ENCODE measurements around the gene FRMPD4. TPM values are rescaled to one million over a fixed set of nuclear protein-coding genes. Genes with fewer than 3 reads are reported as not detected.

Gene FRMPD4
- total RNA-seq, 3 donors from 2014 or later (not counting 1 experiment from before 2014, with no cell fraction given), result not detected

DNA sequence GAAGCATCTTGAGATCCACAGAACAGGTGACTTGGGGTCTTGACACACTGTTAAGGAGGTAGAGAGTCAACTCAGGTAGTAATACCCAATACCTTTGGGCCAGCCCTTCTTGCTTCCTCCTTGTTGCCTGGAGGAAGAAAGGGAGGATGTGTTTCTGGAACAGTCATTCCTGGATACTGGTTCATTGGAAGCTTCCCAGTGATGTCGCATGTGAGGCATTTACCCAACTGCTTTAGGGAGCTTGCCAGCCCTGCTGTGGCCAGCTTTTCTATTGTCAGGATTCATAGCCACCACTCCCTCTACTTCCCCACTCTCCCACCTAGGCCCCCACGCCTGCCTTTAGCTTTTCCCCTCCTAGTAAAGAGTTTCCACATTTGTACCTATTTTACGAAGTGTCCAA, 342.7 kb downstream of the FRMPD4 start:
- no peak overlapping the region for H3K4me3 Mint-ChIP-seq
- H3K4me1 Mint-ChIP-seq, result no peaks in the 10 kb centered on the region
- peaks cover 3% of the 10 kb centered on the region in 2 donors for H3K9me3 Mint-ChIP-seq
- no peak for TF ChIP-seq CTCF (IDR thresholded peaks at IDR 0.05)
- no peak overlapping the region for H3K4me3 ChIP-seq (ENCODE audit: low read length)
- no peaks in the 10 kb centered on the region for H3K4me1 ChIP-seq (ENCODE audit: control insufficient read depth, insufficient read depth, low read length)
- DNase-seq (no peak), ATAC-seq (no peak)
- no peaks in the 10 kb centered on the region for H3K36me3 Mint-ChIP-seq
- intact Hi-C loops (cut with micrococcal nuclease), result no loop called here
- WGBS (ENCODE audit: insufficient coverage), result 55% methylated on average over 2 of the region's 3 CpGs
- H3K27me3 Mint-ChIP-seq (ENCODE audit: low read depth in 2 of 2), result no peaks in the 10 kb centered on the region
- H3K36me3 ChIP-seq (ENCODE audit: control insufficient read depth, insufficient read depth, low read length), result no peaks in the 10 kb centered on the region
- H3K27ac ChIP-seq (ENCODE audit: low read length), result no peak overlapping the region
- H3K27me3 ChIP-seq (ENCODE audit: control insufficient read depth, insufficient read depth, low read length), result no peaks in the 10 kb centered on the region
- no peaks in the 10 kb centered on the region for H3K9me3 ChIP-seq (ENCODE audit: control insufficient read depth, insufficient read depth, low read length)
- H3K27ac Mint-ChIP-seq, result no peak overlapping the region

DNA sequence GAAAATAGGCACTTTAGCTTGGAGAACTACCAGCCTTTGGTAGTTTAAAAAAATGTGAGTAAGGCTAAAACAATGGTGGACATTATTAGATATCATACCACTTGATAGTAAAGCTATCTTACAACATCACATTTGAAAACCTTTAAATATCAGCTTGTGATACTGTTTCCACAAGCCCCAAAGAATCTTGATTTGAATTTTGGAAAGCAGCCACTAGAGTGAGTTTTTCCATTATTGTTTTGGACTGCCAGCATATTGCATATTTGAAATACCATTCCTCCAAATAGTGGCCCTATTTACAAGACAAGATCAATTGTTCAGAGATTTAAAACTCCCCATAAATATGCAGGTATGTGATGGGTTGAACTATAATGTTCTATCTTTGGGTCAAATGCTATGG, 349.9 kb downstream of the FRMPD4 start:
- Histone ChIP-seq H3K27me3 (ENCODE audit: control insufficient read depth, insufficient read depth, low read length) (no peaks in the 10 kb centered on the region), H3K4me3 (ENCODE audit: low read length) (no peak overlapping the region), H3K27ac (ENCODE audit: low read length) (no peak overlapping the region), H3K4me1 (ENCODE audit: control insufficient read depth, insufficient read depth, low read length) (no peaks in the 10 kb centered on the region), H3K9me3 (ENCODE audit: control insufficient read depth, insufficient read depth, low read length) (no peaks in the 10 kb centered on the region), H3K36me3 (ENCODE audit: control insufficient read depth, insufficient read depth, low read length) (no peaks in the 10 kb centered on the region)
- H3K27me3 Mint-ChIP-seq (ENCODE audit: low read depth in 2 of 2), result no peaks in the 10 kb centered on the region
- DNase-seq (no peak), ATAC-seq (no peak)
- H3K4me1 Mint-ChIP-seq, result no peaks in the 10 kb centered on the region
- no peak for TF ChIP-seq CTCF (IDR thresholded peaks at IDR 0.05)
- intact Hi-C loops (cut with micrococcal nuclease), result no loop called here
- H3K4me3 Mint-ChIP-seq, result no peak overlapping the region
- H3K36me3 Mint-ChIP-seq, result no peaks in the 10 kb centered on the region
- no peaks in the 10 kb centered on the region for H3K9me3 Mint-ChIP-seq
- no peak overlapping the region for H3K27ac Mint-ChIP-seq

DNA sequence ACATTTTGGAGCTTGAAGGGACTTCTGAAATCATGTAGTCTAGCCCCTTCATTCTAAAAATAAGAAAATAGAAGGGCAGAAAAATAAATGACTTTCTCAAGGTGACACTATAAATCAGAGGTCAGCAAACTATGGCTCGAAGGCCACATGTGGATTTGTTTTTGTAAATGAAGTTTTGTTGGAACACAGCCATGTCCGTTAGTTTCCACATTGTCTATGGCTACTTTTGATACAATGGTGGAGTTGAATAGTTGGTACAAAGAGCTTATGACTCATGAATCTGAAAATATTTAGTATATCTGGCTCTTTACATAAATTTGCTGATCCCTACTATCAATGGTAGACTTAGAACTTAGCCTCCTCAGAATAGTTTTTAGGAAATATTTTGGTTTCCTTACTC, 350.5 kb downstream of the FRMPD4 start:
- intact Hi-C loops (cut with micrococcal nuclease), result no loop called here
- no peak for DNase-seq
- Histone ChIP-seq H3K4me1 (ENCODE audit: control insufficient read depth, insufficient read depth, low read length) (no peaks in the 10 kb centered on the region), H3K27ac (ENCODE audit: low read length) (no peak overlapping the region), H3K4me3 (ENCODE audit: low read length) (no peak overlapping the region), H3K27me3 (ENCODE audit: control insufficient read depth, insufficient read depth, low read length) (no peaks in the 10 kb centered on the region), H3K9me3 (ENCODE audit: control insufficient read depth, insufficient read depth, low read length) (no peaks in the 10 kb centered on the region), H3K36me3 (ENCODE audit: control insufficient read depth, insufficient read depth, low read length) (no peaks in the 10 kb centered on the region)
- H3K4me3 Mint-ChIP-seq, result no peak overlapping the region
- ATAC-seq, result no peak
- no peak for TF ChIP-seq CTCF (IDR thresholded peaks at IDR 0.05)
- 91% methylated on average over 2 of the region's 2 CpGs for WGBS (ENCODE audit: insufficient coverage)
- no peaks in the 10 kb centered on the region for H3K36me3 Mint-ChIP-seq
- no peak overlapping the region for H3K27ac Mint-ChIP-seq
- no peaks in the 10 kb centered on the region for H3K4me1 Mint-ChIP-seq
- H3K27me3 Mint-ChIP-seq (ENCODE audit: low read depth in 2 of 2), result no peaks in the 10 kb centered on the region
- H3K9me3 Mint-ChIP-seq, result no peaks in the 10 kb centered on the region

- no peak overlapping the region for H3K27ac ChIP-seq (ENCODE audit: low read length)
- H3K4me1 Mint-ChIP-seq, result no peaks in the 10 kb centered on the region
- H3K36me3 Mint-ChIP-seq, result no peaks in the 10 kb centered on the region
- no peaks in the 10 kb centered on the region for H3K36me3 ChIP-seq (ENCODE audit: control insufficient read depth, insufficient read depth, low read length)
- H3K4me3 ChIP-seq (ENCODE audit: low read length), result no peak overlapping the region
- H3K27me3 ChIP-seq (ENCODE audit: control insufficient read depth, insufficient read depth, low read length), result no peaks in the 10 kb centered on the region
- H3K27ac Mint-ChIP-seq, result no peak overlapping the region
- no peaks in the 10 kb centered on the region for H3K4me1 ChIP-seq (ENCODE audit: control insufficient read depth, insufficient read depth, low read length)
- no peak for ATAC-seq
- 86% methylated on average over 2 of the region's 3 CpGs for WGBS (ENCODE audit: insufficient coverage)
- no peaks in the 10 kb centered on the region for H3K9me3 Mint-ChIP-seq
- no peak for TF ChIP-seq CTCF (IDR thresholded peaks at IDR 0.05)
- no peak for DNase-seq
- H3K9me3 ChIP-seq (ENCODE audit: control insufficient read depth, insufficient read depth, low read length), result no peaks in the 10 kb centered on the region
- no peak overlapping the region for H3K4me3 Mint-ChIP-seq
- intact Hi-C loops (cut with micrococcal nuclease), result no loop called here
- no peaks in the 10 kb centered on the region for H3K27me3 Mint-ChIP-seq (ENCODE audit: low read depth in 2 of 2)
These were observed 351.1 kb downstream of the FRMPD4 start for GRCh38 chrX:12489341-12489740.
